Ovary (tissue), 3 donors: Measurements from ENCODE around the gene AIG1.

Source experiments
- CTCF ChIP-seq, 3 donors: fragments of 450-650 bp in 2 of 3; fragments of 200-600 bp in 1 of 3; IDR thresholded peaks; one replicate each; pipeline versions ENCODE4 v1.5.1 to v1.8.0; 2016 to 2022; ENCODE audit warnings: antibody characterized with exemption in 3 of 3, mild to moderate bottlenecking in 1 of 3
- EP300 ChIP-seq: sonication (generic); formaldehyde crosslinking; IDR thresholded peaks from one replicate; pipeline ENCODE4 v1.6.1; 2017; ENCODE audit warnings: antibody characterized with exemption
- POLR2A ChIP-seq: fragments of 450-650 bp; IDR thresholded peaks from one replicate; pipeline ENCODE4 v1.6.1; 2017; ENCODE audit warnings: antibody characterized with exemption, mild to moderate bottlenecking, moderate library complexity
- donor health status: DM: no; HTN: no; CAD: no.

GRCh38 chr6:143097224-143097795 lies 36.6 kb downstream of the AIG1 start:
- TF ChIP-seq POLR2A (no peak), CTCF (IDR thresholded peaks at IDR 0.05) (no peak), EP300 (no peak)
